Left lung (tissue), 10 donors: ENCODE results near the gene AKNA. TPM values are rescaled to one million over a fixed set of nuclear protein-coding genes. Genes with fewer than 3 reads are reported as not detected.

Source experiments
- ATAC-seq: fragments of 200-7000 bp; cut with Tn5 transposase; one replicate; pipeline ENCODE4 v1.9.1; 2020; ENCODE audit warnings: moderate library complexity
- DNase-seq, 4 donors: peaks; one replicate each; pipeline ENCODE4 v3.0.0-alpha.2; 2013 to 2020
- H3K27ac ChIP-seq, 2 donors: fragments of 200-600 bp; sonication (generic) in 1 of 2; one replicate each; pipeline versions ENCODE4 v1.5.0 to v1.8.0; 2020 to 2021
- H3K27me3 ChIP-seq, 2 donors: fragments of 200-600 bp; sonication (generic) in 1 of 2; one replicate each; pipeline versions ENCODE4 v1.5.0 to v1.8.0; 2020 to 2021
- H3K36me3 ChIP-seq, 2 donors: fragments of 200-600 bp; sonication (generic) in 1 of 2; one replicate each; pipeline versions ENCODE4 v1.5.0 to v1.8.0; 2020 to 2021
- H3K4me1 ChIP-seq, 2 donors: fragments of 200-600 bp; one replicate each; pipeline ENCODE4 v1.8.0; 2021
- H3K4me3 ChIP-seq, 2 donors: fragments of 200-600 bp; sonication (generic) in 1 of 2; one replicate each; pipeline versions ENCODE4 v1.5.0 to v1.8.0; 2020 to 2021; ENCODE audit warnings: mild to moderate bottlenecking in 1 of 2
- H3K9me3 ChIP-seq, 2 donors: fragments of 200-600 bp; sonication (generic) in 1 of 2; one replicate each; pipeline versions ENCODE4 v1.5.0 to v1.8.0; 2020 to 2021
- CTCF ChIP-seq, 2 donors: fragments of 200-600 bp; sonication (generic) in 1 of 2; IDR thresholded peaks; one replicate each; pipeline versions ENCODE4 v1.5.0 to v1.8.0; 2021; ENCODE audit warnings: antibody characterized with exemption in 2 of 2
- intact Hi-C, 2 donors: fragments of 100-400 bp; cut with DNase I; formaldehyde crosslinking; loops; one replicate each; pipeline versions ENCODE4 v1.11.2 to v1.14.2; 2022
- polyA plus RNA-seq, 6 donors: library from polyadenylated mRNA; unstranded; fragments of 120-200 nt; gene quantifications; one replicate each; pipeline ENCODE4 v1.2.1, GENCODE V29; 2013; ENCODE audit not compliant: insufficient read length in 6 of 6
- total RNA-seq, 2 donors: library from RNA; stranded (reverse); fragmentation: NEBNext Ultra II Directional; extraction: Animal tissue kit (Norgen Biotek cat#: 25700); gene quantifications; one replicate each; pipeline ENCODE4 v1.2.1, GENCODE V29; 2021
- donor health status: DM: no; HTN: yes; CAD: no.
- donor health status: DM: no; HTN: no; CAD: no.

The AKNA gene
- total and polyA plus RNA-seq, 8 donors, result 25.1 to 55.3 (median 36.7) TPM

DNA sequence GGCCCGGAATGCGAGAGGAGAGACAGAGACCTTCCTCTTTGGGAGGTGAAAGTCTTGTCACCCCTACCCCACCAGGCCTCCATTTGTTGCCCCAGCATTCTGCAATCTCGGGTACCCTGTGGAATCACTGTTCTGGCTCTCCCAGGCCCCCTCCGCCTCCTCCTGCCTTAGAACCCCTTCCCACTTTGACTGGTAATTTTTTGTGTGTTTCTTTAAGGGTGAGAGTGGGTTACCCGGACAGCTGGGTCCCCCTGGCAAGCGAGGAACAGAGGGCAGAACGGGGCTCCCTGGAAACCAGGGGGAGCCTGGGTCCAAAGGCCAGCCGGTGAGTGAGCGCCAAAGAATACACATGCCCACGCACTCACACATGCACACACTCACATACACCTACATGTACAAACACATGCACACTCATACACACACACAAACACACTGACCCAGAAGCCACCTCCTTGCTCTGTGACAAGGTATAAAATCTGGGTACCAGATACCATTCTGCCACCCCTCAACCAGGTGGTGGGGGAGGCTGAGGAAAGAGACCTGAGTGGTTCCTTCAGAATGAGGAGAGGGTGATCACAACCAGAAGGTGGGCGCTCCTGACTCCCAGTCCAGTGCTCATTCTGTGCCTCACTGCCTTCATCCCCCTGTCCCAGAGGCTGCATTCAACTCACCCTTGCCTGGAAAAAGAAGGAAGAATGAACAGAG is 95.7 kb downstream of the AKNA start:
- intact Hi-C loops, result loop anchor here in 1 of 2 donors (5.0 kb wide), 1 partner anchor 185 kb away; no protein-coding TSS in a partner anchor
- Histone ChIP-seq H3K27me3 (peaks cover 0 to 14% of the 10 kb centered on the region in 2 donors), H3K4me3 (no peak overlapping the region), H3K27ac (no peak overlapping the region), H3K9me3 (peaks cover 0 to 14% of the 10 kb centered on the region in 2 donors), H3K36me3 (peaks cover 3 to 7% of the 10 kb centered on the region in 2 donors), H3K4me1 (no peaks in the 10 kb centered on the region)
- peak in 1 of 4 donors; percentile 10 for DNase-seq
- no peak for TF ChIP-seq CTCF (IDR thresholded peaks at IDR 0.05)
- ATAC-seq, result no peak

DNA sequence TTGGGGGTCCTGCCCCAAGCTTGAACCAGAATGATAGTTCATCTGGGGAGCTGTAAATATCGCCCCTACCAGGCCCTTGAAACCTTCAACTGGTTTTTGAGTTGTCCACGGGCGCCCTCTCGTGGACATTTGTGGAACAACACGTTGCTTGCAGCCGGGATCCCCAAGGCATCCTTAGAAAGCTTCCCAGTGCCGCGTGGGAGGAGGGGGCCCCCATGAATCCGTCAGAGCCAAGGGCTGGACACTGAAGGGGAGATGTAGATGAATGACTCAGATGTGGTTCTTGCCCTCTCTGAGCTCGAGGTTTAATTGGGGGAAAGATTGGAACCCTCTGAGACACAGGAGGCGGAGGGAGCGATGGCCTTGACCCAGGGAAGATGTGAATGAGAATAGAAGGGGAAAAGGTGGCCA is 96.7 kb downstream of the AKNA start:
- Histone ChIP-seq H3K9me3 (peaks cover 0 to 12% of the 10 kb centered on the region in 2 donors), H3K4me1 (no peaks in the 10 kb centered on the region), H3K4me3 (no peak overlapping the region), H3K36me3 (peaks cover 3 to 7% of the 10 kb centered on the region in 2 donors), H3K27me3 (peaks cover 0 to 14% of the 10 kb centered on the region in 2 donors), H3K27ac (no peak overlapping the region)
- TF ChIP-seq CTCF (IDR thresholded peaks at IDR 0.05), result peak; percentile 84 to 95
- intact Hi-C loops, result loop anchor here in 1 of 2 donors (5.0 kb wide), 1 partner anchor 184 kb away; no protein-coding TSS in a partner anchor
- DNase-seq (peak; percentile 65 to 89 (median 72)), ATAC-seq (peak; percentile 80)

DNA sequence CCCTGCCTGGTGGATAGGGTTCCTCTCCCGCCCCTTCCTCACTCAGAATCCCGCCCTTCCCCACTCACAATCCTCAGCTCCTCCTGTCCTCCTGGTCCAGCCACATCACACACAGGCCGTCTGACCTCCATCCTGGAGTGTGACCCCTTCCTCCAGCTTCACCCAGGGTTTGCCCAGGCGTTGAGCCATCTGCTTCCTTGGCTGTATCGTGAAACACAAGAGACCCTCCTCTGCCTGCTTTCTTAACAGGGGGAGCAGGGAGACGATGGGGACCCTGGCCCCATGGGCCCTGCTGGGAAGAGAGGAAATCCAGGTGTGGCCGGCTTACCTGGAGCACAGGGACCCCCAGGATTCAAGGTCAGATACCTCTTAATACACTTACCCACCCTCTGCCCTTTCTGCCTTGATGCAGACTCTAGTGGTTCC is 97.2 kb downstream of the AKNA start:
- intact Hi-C loops, result loop anchor here in 1 of 2 donors (5.0 kb wide), 1 partner anchor 183 kb away; no protein-coding TSS in a partner anchor
- Histone ChIP-seq H3K9me3 (peaks cover 0 to 11% of the 10 kb centered on the region in 2 donors), H3K4me3 (no peak overlapping the region), H3K27ac (no peak overlapping the region), H3K36me3 (peaks cover 3 to 7% of the 10 kb centered on the region in 2 donors), H3K27me3 (peaks cover 0 to 14% of the 10 kb centered on the region in 2 donors), H3K4me1 (no peaks in the 10 kb centered on the region)
- ATAC-seq (peak; percentile 15), DNase-seq (peak in 2 of 4 donors; percentile 28 to 42)
- TF ChIP-seq CTCF (IDR thresholded peaks at IDR 0.05), result no peak

GRCh38 chr9:114289571-114290481 is 98.0 kb downstream of the AKNA start:
- peak in 2 of 4 donors; percentile 25 to 69 for DNase-seq
- peaks cover 0 to 17% of the 10 kb centered on the region in 2 donors for H3K27me3 ChIP-seq
- intact Hi-C loops, result loop anchor here in 1 of 2 donors (5.0 to 10.0 kb wide), 2 partner anchors 135 to 183 kb away; partner anchors contain the start of gene COL27A1

More at GRCh38 chr9:114289571-114290481, 98.0 kb downstream of the AKNA start:
- no peak for ATAC-seq
- peaks cover 0 to 5% of the 10 kb centered on the region in 2 donors for H3K9me3 ChIP-seq
- H3K36me3 ChIP-seq, result peaks cover 3 to 8% of the 10 kb centered on the region in 2 donors
- H3K4me3 ChIP-seq, result no peak overlapping the region
- H3K4me1 ChIP-seq, result no peaks in the 10 kb centered on the region
- H3K27ac ChIP-seq, result no peak overlapping the region
- no peak for TF ChIP-seq CTCF (IDR thresholded peaks at IDR 0.05)
